Spleen (tissue), 11 donors: Measurements from ENCODE around the gene ZBTB44. TPM values are rescaled to one million over a fixed set of nuclear protein-coding genes. Genes with fewer than 3 reads are reported as not detected.

Experiments used
- DNase-seq: peaks from one replicate; pipeline ENCODE4 v3.0.0-alpha.2; 2020
- H3K27ac ChIP-seq, 8 donors: fragments of 200-600 bp; sonication (generic) in 7 of 8; 1 replicate in 4 of 8; 2 replicates in 4 of 8; pipeline versions ENCODE4 v1.5.0 to v1.8.0; 2016 to 2021; ENCODE audit warnings: inconsistent platforms in 4 of 8, mild to moderate bottlenecking in 4 of 8, moderate library complexity in 1 of 8
- H3K27me3 ChIP-seq, 7 donors: fragments of 200-600 bp; sonication (generic) in 6 of 7; replicated peaks in 1 of 7; 1 replicate in 4 of 7; 2 replicates in 3 of 7; pipeline versions ENCODE4 v1.5.0 to v1.8.0; 2016 to 2021; ENCODE audit warnings: inconsistent platforms in 3 of 7, mild to moderate bottlenecking in 1 of 7
- H3K36me3 ChIP-seq, 6 donors: fragments of 200-600 bp; sonication (generic) in 5 of 6; 1 replicate in 4 of 6; 2 replicates in 2 of 6; pipeline versions ENCODE4 v1.5.0 to v1.8.0; 2016 to 2021; ENCODE audit warnings: inconsistent platforms in 2 of 6
- H3K4me1 ChIP-seq, 6 donors: fragments of 200-600 bp; sonication (generic) in 5 of 6; 1 replicate in 3 of 6; 2 replicates in 3 of 6; pipeline versions ENCODE4 v1.5.0 to v1.8.0; 2016 to 2021; ENCODE audit warnings: inconsistent platforms in 3 of 6
- H3K4me3 ChIP-seq, 8 donors: fragments of 200-600 bp; sonication (generic) in 7 of 8; 1 replicate in 4 of 8; 2 replicates in 4 of 8; pipeline versions ENCODE4 v1.5.0 to v1.8.0; 2016 to 2021; ENCODE audit warnings: inconsistent platforms in 4 of 8, mild to moderate bottlenecking in 4 of 8, moderate library complexity in 2 of 8
- H3K9me3 ChIP-seq, 8 donors: fragments of 200-600 bp; sonication (generic) in 7 of 8; 1 replicate in 4 of 8; 2 replicates in 4 of 8; pipeline versions ENCODE4 v1.5.0 to v1.8.0; 2016 to 2021; ENCODE audit warnings: inconsistent platforms in 4 of 8
- CTCF ChIP-seq, 11 experiments: fragments of 200-600 bp in 7 of 11; fragments of 450-650 bp in 4 of 11; sonication (generic) in 4 of 11; IDR thresholded peaks in 8 of 11; conservative IDR thresholded peaks in 3 of 11; 1 replicate in 7 of 11; 2 replicates in 4 of 11; pipeline versions ENCODE4 v1.4.0 to v1.8.0; 2016 to 2021; ENCODE audit warnings: antibody characterized with exemption in 11 of 11, inconsistent platforms in 4 of 11, mild to moderate bottlenecking in 1 of 11
- POLR2A ChIP-seq, 3 donors: fragments of 450-650 bp; IDR thresholded peaks; one replicate each; pipeline ENCODE4 v1.5.1; 2017; ENCODE audit warnings: antibody characterized with exemption in 3 of 3, mild to moderate bottlenecking in 1 of 3
- POLR2AphosphoS5 ChIP-seq, 3 donors: sonication (generic); formaldehyde crosslinking; IDR thresholded peaks; one replicate each; pipeline ENCODE4 v1.5.1; 2017; ENCODE audit warnings: antibody characterized with exemption in 3 of 3
- WGBS, 5 donors: extraction: QIAGEN DNeasy Blood & Tissue Kit in 3 of 5; methylation state at CpG; one replicate each; pipeline versions ENCODE4 v1.1.5 to v1.1.7; 2013 to 2018; 5-methylcytosine and 5-hydroxymethylcytosine counted together
- intact Hi-C: fragments of 100-400 bp; cut with DNase I; formaldehyde crosslinking; loops from one replicate; pipeline ENCODE4 v1.15.0; 2023; ENCODE audit warnings: low total_unique reads
- polyA plus RNA-seq, 3 donors: library from polyadenylated mRNA; stranded (reverse); fragments of 200-250 nt; gene quantifications; one replicate each; pipeline ENCODE4 v1.2.1, GENCODE V29; 2013
- total RNA-seq, 7 donors: library from RNA; depleted of rRNA in 3 of 7; stranded (reverse); fragments of >200 nt in 3 of 7; fragmentation: NEBNext Ultra II Directional in 4 of 7; extraction: Animal tissue kit (Norgen Biotek cat#: 25700) in 4 of 7; gene quantifications; one replicate each; pipeline versions ENCODE4 v1.1.0 to v1.2.1, GENCODE V29; 2016 to 2021
- donor health status: healthy with polysubstance abuse.
- donor health status: DM: no; HTN: no; CAD: no; lungs with moderate emphysema.
- donor health status: DM: no; HTN: no; CAD: no.
- donor health status: Bipolar disorder and iron deficiency.
- donor health status: healthy.
- donor health status: DM: no; HTN: no; CAD: no.
- donor health status: DM: yes; HTN: yes; CAD: no.

ZBTB44 gene
- total and polyA plus RNA-seq, 10 donors = 12.4 to 79.6 (median 53.1) TPM

GRCh38 chr11:130278151-130278550 lies 36.6 kb downstream of the ZBTB44 start:
- no peak for DNase-seq
- 79 to 86% (median 81%) methylated on average over 3 of the region's 3 CpGs for WGBS, 5 donors
- TF ChIP-seq POLR2A (IDR thresholded peaks at IDR 0.05) (no peak), CTCF (IDR thresholded peaks at IDR 0.05 in 8 of 11, conservative IDR thresholded peaks at IDR 0.05 in 3 of 11) (no peak), POLR2AphosphoS5 (IDR thresholded peaks at IDR 0.05) (no peak)
- intact Hi-C loops = no loop called here
- Histone ChIP-seq H3K27ac (no peak overlapping the region), H3K27me3 (no peaks in the 10 kb centered on the region), H3K4me3 (no peak overlapping the region), H3K36me3 (peaks cover 0 to 16% (median 0%) of the 10 kb centered on the region in 6 donors), H3K9me3 (peaks cover 0 to 41% (median 26%) of the 10 kb centered on the region in 8 donors), H3K4me1 (peaks cover 0 to 3% (median 0%) of the 10 kb centered on the region in 6 donors)

- Histone ChIP-seq H3K4me3 (no peak overlapping the region), H3K27ac (no peak overlapping the region), H3K9me3 (peaks cover 0 to 7% (median 4%) of the 10 kb centered on the region in 8 donors), H3K4me1 (peaks cover 0 to 24% (median 12%) of the 10 kb centered on the region in 6 donors), H3K27me3 (no peaks in the 10 kb centered on the region), H3K36me3 (peaks cover 0 to 24% (median 0%) of the 10 kb centered on the region in 6 donors)
- no peak for DNase-seq
- TF ChIP-seq CTCF (IDR thresholded peaks at IDR 0.05 in 8 of 11, conservative IDR thresholded peaks at IDR 0.05 in 3 of 11) (no peak), POLR2AphosphoS5 (IDR thresholded peaks at IDR 0.05) (no peak), POLR2A (IDR thresholded peaks at IDR 0.05) (no peak)
- intact Hi-C loops = no loop called here
- 70 to 99% (median 97%) methylated on average over 2 of the region's 2 CpGs for WGBS, 5 donors
Measured at GRCh38 chr11:130272336-130272735, 42.4 kb downstream of the ZBTB44 start.

GRCh38 chr11:130269326-130269943 lies 45.3 kb downstream of the ZBTB44 start:
- no peak for DNase-seq
- no peaks in the 10 kb centered on the region for H3K9me3 ChIP-seq
- H3K36me3 ChIP-seq = peaks cover 0 to 51% (median 0%) of the 10 kb centered on the region in 6 donors
- WGBS, 5 donors = 34 to 56% (median 44%) methylated on average over 1 of the region's 1 CpG
- peaks cover 0 to 30% (median 13%) of the 10 kb centered on the region in 6 donors for H3K4me1 ChIP-seq
- no peak for TF ChIP-seq POLR2AphosphoS5 (IDR thresholded peaks at IDR 0.05)
- no peak for TF ChIP-seq CTCF (IDR thresholded peaks at IDR 0.05 in 8 of 11, conservative IDR thresholded peaks at IDR 0.05 in 3 of 11)
- no peak for TF ChIP-seq POLR2A (IDR thresholded peaks at IDR 0.05)
- intact Hi-C loops = no loop called here
- H3K4me3 ChIP-seq = no peak overlapping the region
- H3K27me3 ChIP-seq = no peaks in the 10 kb centered on the region
- H3K27ac ChIP-seq = peak overlapping the region in 1 of 8 donors; percentile 4

GRCh38 chr11:130263351-130263750 lies 51.4 kb downstream of the ZBTB44 start:
- Histone ChIP-seq H3K4me1 (peaks cover 0 to 37% (median 6%) of the 10 kb centered on the region in 6 donors), H3K4me3 (no peak overlapping the region), H3K36me3 (peaks cover 0 to 90% (median 16%) of the 10 kb centered on the region in 6 donors), H3K27me3 (no peaks in the 10 kb centered on the region), H3K27ac (no peak overlapping the region), H3K9me3 (peaks cover 0 to 14% (median 12%) of the 10 kb centered on the region in 8 donors)
- TF ChIP-seq POLR2AphosphoS5 (IDR thresholded peaks at IDR 0.05) = no peak
- TF ChIP-seq CTCF (IDR thresholded peaks at IDR 0.05 in 8 of 11, conservative IDR thresholded peaks at IDR 0.05 in 3 of 11) = no peak
- no peak for TF ChIP-seq POLR2A (IDR thresholded peaks at IDR 0.05)
- intact Hi-C loops = no loop called here
- WGBS, 5 donors = 78 to 90% (median 86%) methylated on average over 5 of the region's 5 CpGs
- no peak for DNase-seq
